ENCODE measurements around the gene BABAM2.

- no peak for TF ChIP-seq EZH2 (IDR thresholded peaks at IDR 0.05; ENCODE audit: low read depth)
- TF ChIP-seq, protein P1, sequence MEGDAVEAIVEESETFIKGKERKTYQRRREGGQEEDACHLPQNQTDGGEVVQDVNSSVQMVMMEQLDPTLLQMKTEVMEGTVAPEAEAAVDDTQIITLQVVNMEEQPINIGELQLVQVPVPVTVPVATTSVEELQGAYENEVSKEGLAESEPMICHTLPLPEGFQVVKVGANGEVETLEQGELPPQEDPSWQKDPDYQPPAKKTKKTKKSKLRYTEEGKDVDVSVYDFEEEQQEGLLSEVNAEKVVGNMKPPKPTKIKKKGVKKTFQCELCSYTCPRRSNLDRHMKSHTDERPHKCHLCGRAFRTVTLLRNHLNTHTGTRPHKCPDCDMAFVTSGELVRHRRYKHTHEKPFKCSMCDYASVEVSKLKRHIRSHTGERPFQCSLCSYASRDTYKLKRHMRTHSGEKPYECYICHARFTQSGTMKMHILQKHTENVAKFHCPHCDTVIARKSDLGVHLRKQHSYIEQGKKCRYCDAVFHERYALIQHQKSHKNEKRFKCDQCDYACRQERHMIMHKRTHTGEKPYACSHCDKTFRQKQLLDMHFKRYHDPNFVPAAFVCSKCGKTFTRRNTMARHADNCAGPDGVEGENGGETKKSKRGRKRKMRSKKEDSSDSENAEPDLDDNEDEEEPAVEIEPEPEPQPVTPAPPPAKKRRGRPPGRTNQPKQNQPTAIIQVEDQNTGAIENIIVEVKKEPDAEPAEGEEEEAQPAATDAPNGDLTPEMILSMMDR (conservative IDR thresholded peaks at IDR 0.05): no peak
Measured at GRCh38 chr2:27854229-27854862, 36.2 kb upstream of the BABAM2 start.
